Suprapubic skin (tissue), 4 donors: Measurements from ENCODE around the gene TTYH2. TPM values are rescaled to one million over a fixed set of nuclear protein-coding genes. Genes with fewer than 3 reads are reported as not detected.
"Not testable (repeated sequence)": the region's sequence is repeated elsewhere in the genome, so short reads cannot be mapped to it uniquely, and the experiment has no call there.

ENCODE experiments used
- DNase-seq, 2 donors: peaks; one replicate each; pipeline ENCODE4 v3.0.0-alpha.2; 2019; ENCODE audit warnings: low spot score in 2 of 2
- H3K27ac ChIP-seq: fragments of 200-600 bp; sonication (generic); one replicate; pipeline ENCODE4 v1.5.1; 2019
- H3K27me3 ChIP-seq: fragments of 200-600 bp; sonication (generic); one replicate; pipeline ENCODE4 v1.5.1; 2019
- H3K36me3 ChIP-seq: fragments of 200-600 bp; sonication (generic); one replicate; pipeline ENCODE4 v1.5.1; 2019
- H3K4me1 ChIP-seq: fragments of 200-600 bp; sonication (generic); one replicate; pipeline ENCODE4 v1.5.1; 2019
- H3K4me3 ChIP-seq: fragments of 200-600 bp; sonication (generic); one replicate; pipeline ENCODE4 v1.5.1; 2019; ENCODE audit warnings: mild to moderate bottlenecking
- H3K9me3 ChIP-seq: fragments of 200-600 bp; sonication (generic); one replicate; pipeline ENCODE4 v1.5.1; 2019
- EP300 ChIP-seq: sonication (generic); formaldehyde crosslinking; IDR thresholded peaks from one replicate; pipeline ENCODE4 v1.6.1; 2017; ENCODE audit warnings: antibody characterized with exemption
- POLR2A ChIP-seq, 2 donors: fragments of 450-650 bp; IDR thresholded peaks; one replicate each; pipeline ENCODE4 v1.6.1; 2017; ENCODE audit warnings: antibody characterized with exemption in 2 of 2, mild to moderate bottlenecking in 2 of 2, moderate library complexity in 2 of 2
- POLR2AphosphoS5 ChIP-seq, 3 donors: sonication (generic); formaldehyde crosslinking; IDR thresholded peaks; one replicate each; pipeline ENCODE4 v1.6.1; 2017; ENCODE audit warnings: antibody characterized with exemption in 3 of 3
- WGBS: methylation state at CpG from one replicate; pipeline ENCODE4 v1.1.5; 2018; 5-methylcytosine and 5-hydroxymethylcytosine counted together
- total RNA-seq, 4 donors: library from RNA; depleted of rRNA; stranded (reverse); fragments of >200 nt; gene quantifications; one replicate each; pipeline ENCODE4 v1.1.0, GENCODE V29; 2016
- TF ChIP-seq, protein P1 (sequence below), 2 donors: fragments of 200-600 bp in 1 of 2; fragments of 450-650 bp in 1 of 2; sonication (generic) in 1 of 2; IDR thresholded peaks; one replicate each; pipeline ENCODE4 v1.5.1; 2016 to 2019; ENCODE audit warnings: antibody characterized with exemption in 2 of 2, mild to moderate bottlenecking in 1 of 2, moderate library complexity in 1 of 2

TTYH2 gene
- total RNA-seq, 4 donors from 2014 or later = 5.7 to 12.0 (median 8.2) TPM

DNA sequence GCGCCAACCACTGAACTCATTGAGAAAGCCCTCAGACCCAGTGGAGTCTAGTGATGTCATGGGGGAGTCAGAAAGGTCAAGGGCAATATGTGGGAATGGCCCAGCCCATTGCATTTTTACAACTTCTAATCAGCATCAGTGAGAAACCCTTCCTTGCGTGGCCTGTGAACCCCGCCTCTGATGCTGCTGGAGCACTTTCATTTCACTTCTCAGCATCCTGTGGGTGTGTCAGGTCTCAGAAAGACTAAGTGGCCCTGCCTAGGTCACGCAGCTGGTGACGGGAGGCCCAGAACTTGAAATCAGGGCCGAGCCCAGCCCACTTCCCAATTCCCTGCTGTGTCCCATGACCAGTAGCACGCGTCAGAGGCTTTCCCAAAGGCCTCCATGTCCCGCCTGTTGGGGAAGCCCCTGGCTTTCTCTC, 66.7 kb downstream of the TTYH2 start:
- Histone ChIP-seq H3K4me3 (no peak overlapping the region), H3K27ac (no peak overlapping the region), H3K9me3 (no peaks in the 10 kb centered on the region), H3K36me3 (no peaks in the 10 kb centered on the region), H3K4me1 (peaks cover 21% of the 10 kb centered on the region), H3K27me3 (peaks cover 8% of the 10 kb centered on the region)
- no peak for TF ChIP-seq POLR2A (IDR thresholded peaks at IDR 0.05)
- no peak for DNase-seq
- 72% methylated on average over 8 of the region's 9 CpGs for WGBS

DNA sequence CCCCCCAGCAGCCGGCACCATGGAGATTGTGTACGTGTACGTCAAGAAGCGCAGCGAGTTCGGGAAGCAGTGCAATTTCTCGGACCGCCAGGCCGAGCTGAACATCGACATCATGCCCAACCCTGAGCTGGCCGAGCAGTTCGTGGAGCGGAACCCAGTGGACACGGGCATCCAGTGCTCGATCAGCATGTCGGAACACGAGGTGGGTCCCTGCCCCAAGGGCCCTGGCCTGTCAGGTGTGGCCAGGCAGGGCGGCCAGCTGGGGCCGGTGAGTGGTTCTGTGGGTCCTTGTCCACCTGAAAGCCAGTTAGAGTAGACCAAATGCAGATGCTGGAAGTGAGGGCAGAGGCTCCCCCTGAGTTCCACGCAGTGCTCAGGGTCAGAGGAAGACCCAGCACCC, 68.4 kb downstream of the TTYH2 start:
- TF ChIP-seq EP300 = no peak
- Histone ChIP-seq H3K27ac (no peak overlapping the region), H3K4me1 (peaks cover 5% of the 10 kb centered on the region), H3K36me3 (no peaks in the 10 kb centered on the region), H3K9me3 (no peaks in the 10 kb centered on the region), H3K27me3 (no peaks in the 10 kb centered on the region), H3K4me3 (no peak overlapping the region)
- DNase-seq = no peak
- 95% methylated on average over 19 of the region's 20 CpGs for WGBS

DNA sequence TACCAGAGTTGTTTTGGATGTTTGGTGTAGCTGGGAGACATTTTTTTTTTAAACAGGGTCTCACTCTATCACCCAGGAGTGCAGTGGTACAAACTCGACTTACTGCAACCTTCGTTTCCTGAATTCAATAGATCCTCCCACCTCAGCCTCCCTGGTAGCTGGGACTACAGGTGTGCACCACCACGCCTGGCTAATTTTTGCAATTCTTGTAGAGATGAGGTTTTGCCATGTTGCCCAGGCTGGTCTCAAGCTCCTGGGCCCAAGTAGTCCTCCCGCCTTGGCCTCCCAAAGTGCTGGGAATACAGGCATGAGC, 68.9 kb downstream of the TTYH2 start:
- DNase-seq, H3K4me3 ChIP-seq, H3K9me3 ChIP-seq, H3K27ac ChIP-seq, H3K27me3 ChIP-seq, H3K36me3 ChIP-seq, H3K4me1 ChIP-seq: not testable (repeated sequence)
- WGBS = 93% methylated on average over 4 of the region's 4 CpGs

DNA sequence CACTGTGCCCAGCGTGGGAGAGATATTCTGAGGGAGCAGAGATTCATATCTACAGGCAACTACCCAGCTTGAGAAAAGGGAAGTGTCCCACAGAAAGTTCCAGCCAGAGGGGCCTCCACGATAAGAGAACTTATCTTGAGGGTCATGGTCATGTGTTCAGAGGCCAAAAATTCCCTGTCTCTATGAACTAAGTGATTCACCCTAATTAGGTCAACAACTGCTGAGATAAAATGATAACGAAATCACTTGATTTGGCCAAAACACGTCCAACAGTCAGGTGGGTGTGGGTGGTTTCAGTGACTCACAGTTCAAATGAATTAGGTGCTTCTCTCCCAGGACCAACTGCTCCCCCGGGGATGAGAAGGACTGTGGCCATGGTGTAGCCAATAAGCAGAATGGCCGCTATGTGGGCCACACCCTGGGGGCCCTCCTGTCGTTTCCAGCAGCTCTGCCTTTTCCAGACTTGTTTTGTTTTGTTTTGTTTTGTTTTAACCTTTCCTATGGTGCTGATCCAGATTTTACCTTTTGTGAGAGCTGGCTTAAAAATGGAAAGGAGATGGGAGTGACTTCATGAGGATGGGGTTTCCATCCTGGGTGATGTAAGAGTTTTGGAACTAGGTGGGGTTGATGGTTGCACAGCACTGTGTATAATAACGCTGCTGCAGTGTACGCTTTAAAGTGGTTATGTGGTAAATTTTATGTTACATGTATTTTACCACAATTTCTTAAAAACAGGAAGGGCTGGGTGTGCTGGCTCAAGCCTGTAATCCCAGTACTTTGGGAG, 69.4 kb downstream of the TTYH2 start:
- H3K27ac ChIP-seq = no peak overlapping the region
- no peaks in the 10 kb centered on the region for H3K9me3 ChIP-seq
- 45% methylated on average over 9 of the region's 9 CpGs for WGBS
- no peak for DNase-seq
- H3K36me3 ChIP-seq = no peaks in the 10 kb centered on the region
- peaks cover 5% of the 10 kb centered on the region for H3K4me1 ChIP-seq
- no peak for TF ChIP-seq POLR2AphosphoS5 (IDR thresholded peaks at IDR 0.05)
- no peak for TF ChIP-seq EP300
- TF ChIP-seq, protein P1, sequence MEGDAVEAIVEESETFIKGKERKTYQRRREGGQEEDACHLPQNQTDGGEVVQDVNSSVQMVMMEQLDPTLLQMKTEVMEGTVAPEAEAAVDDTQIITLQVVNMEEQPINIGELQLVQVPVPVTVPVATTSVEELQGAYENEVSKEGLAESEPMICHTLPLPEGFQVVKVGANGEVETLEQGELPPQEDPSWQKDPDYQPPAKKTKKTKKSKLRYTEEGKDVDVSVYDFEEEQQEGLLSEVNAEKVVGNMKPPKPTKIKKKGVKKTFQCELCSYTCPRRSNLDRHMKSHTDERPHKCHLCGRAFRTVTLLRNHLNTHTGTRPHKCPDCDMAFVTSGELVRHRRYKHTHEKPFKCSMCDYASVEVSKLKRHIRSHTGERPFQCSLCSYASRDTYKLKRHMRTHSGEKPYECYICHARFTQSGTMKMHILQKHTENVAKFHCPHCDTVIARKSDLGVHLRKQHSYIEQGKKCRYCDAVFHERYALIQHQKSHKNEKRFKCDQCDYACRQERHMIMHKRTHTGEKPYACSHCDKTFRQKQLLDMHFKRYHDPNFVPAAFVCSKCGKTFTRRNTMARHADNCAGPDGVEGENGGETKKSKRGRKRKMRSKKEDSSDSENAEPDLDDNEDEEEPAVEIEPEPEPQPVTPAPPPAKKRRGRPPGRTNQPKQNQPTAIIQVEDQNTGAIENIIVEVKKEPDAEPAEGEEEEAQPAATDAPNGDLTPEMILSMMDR (IDR thresholded peaks at IDR 0.05) = no peak
- no peak for TF ChIP-seq POLR2A (IDR thresholded peaks at IDR 0.05)
- H3K27me3 ChIP-seq = no peaks in the 10 kb centered on the region
- no peak overlapping the region for H3K4me3 ChIP-seq

DNA sequence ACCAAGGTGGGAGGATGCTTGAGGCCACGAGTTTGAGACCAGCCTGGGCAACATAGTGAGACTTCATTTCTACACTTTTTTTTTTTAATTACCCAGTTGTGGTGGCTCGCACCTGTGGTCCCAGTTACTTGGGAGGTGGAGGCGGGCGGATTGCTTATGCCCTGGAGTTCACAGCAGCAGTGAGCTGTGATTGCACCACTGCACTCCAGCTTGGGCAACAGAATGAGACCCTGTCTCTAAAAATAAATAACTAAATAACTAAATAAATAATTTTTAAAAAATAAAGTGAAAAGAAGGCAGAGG, 70.0 kb downstream of the TTYH2 start:
- DNase-seq = no peak
- Histone ChIP-seq H3K27me3 (no peaks in the 10 kb centered on the region), H3K4me3 (no peak overlapping the region), H3K9me3 (no peaks in the 10 kb centered on the region), H3K4me1 (peaks cover 5% of the 10 kb centered on the region), H3K27ac (no peak overlapping the region), H3K36me3 (no peaks in the 10 kb centered on the region)
- WGBS = 89% methylated on average over 4 of the region's 4 CpGs
- TF ChIP-seq POLR2AphosphoS5 (IDR thresholded peaks at IDR 0.05) (no peak), EP300 (no peak), POLR2A (IDR thresholded peaks at IDR 0.05) (no peak)
- TF ChIP-seq, protein P1 (IDR thresholded peaks at IDR 0.05) = no peak

DNA sequence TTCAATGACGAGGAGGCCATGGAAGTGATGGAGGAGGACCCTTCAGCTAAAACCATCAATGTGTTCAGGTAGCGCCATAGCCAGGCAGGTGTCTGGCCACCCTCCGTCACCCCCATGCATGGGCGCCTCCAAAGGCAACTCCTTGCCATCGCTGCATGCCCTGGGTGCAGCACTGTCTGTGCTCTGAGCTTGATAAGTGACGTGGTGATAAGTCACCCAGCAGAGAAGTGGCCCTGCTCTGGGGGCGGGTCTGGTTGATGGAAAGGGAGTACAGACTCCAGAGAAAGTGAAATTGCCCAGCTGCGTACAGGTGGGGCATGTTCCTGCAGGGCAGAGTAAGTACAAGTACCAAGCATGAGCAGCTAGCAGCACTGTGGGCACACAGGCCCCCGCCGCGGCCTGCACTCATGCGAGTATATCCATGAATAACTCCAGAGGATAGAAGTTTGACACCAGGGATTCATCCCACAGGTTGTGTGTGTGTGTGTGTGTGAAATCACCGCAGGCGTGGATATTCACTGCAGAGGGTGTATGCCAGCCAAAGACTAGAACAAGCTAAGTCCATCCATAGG, 73.7 kb downstream of the TTYH2 start:
- no peak for DNase-seq
- Histone ChIP-seq H3K9me3 (no peaks in the 10 kb centered on the region), H3K27me3 (no peaks in the 10 kb centered on the region), H3K4me1 (peaks cover 20% of the 10 kb centered on the region), H3K4me3 (no peak overlapping the region), H3K36me3 (no peaks in the 10 kb centered on the region), H3K27ac (no peak overlapping the region)
- TF ChIP-seq POLR2A (IDR thresholded peaks at IDR 0.05) = no peak
- TF ChIP-seq, protein P1 (IDR thresholded peaks at IDR 0.05) = no peak
- TF ChIP-seq EP300 = no peak
- TF ChIP-seq POLR2AphosphoS5 (IDR thresholded peaks at IDR 0.05) = no peak
- WGBS = 85% methylated on average over 14 of the region's 14 CpGs

DNA sequence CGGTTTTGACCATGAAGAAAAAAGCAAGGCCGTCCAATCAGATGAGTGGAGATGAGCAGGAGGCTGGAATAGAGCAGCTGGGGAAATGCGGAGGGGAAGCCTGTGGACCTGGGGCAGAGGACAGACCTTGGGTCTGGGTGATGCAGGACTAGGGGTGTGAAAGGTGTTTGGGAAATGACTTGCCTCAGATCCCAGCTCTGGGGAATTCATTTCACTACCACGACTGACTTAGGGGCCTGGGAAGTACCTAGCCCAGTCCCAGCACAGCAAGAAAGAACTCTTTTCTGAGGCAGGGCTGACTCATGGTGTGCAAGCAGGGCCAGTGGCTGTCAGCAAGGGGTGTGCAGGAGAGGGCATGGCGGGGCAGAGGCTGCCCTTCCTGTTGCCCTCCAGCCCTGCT, 75.4 kb downstream of the TTYH2 start:
- DNase-seq = no peak
- H3K27ac ChIP-seq = no peak overlapping the region
- no peaks in the 10 kb centered on the region for H3K36me3 ChIP-seq
- WGBS = 57% methylated on average over 4 of the region's 5 CpGs
- peaks cover 18% of the 10 kb centered on the region for H3K4me1 ChIP-seq
- TF ChIP-seq POLR2AphosphoS5 (IDR thresholded peaks at IDR 0.05) (no peak), POLR2A (IDR thresholded peaks at IDR 0.05) (no peak), EP300 (no peak)
- TF ChIP-seq, protein P1 (IDR thresholded peaks at IDR 0.05) = no peak
- no peaks in the 10 kb centered on the region for H3K9me3 ChIP-seq
- H3K4me3 ChIP-seq = no peak overlapping the region
- H3K27me3 ChIP-seq = no peaks in the 10 kb centered on the region
